SU-DHL-6 (cell line): ENCODE results near the gene IFRD2.
A peak's percentile ranks its signal among the peaks of the same experiment; 100 is the strongest.

Source experiments
- H2AFZ ChIP-seq: fragments of 200-600 bp; sonication (generic); 2 replicates; pipeline ENCODE4 v1.6.1; 2014; ENCODE audit warnings: low read depth, mild to moderate bottlenecking, moderate library complexity, mixed read lengths, antibody characterized with exemption, low read length; ENCODE audit not compliant: severe bottlenecking
- H3F3A ChIP-seq: fragments of 200-600 bp; shearing (Covaris generic); 2 replicates; pipeline ENCODE4 v1.6.0; 2016; ENCODE audit warnings: antibody characterized with exemption, mild to moderate bottlenecking; ENCODE audit not compliant: insufficient read depth
- H3K27ac ChIP-seq: fragments of 200-600 bp; sonication (generic); 2 replicates; pipeline ENCODE4 v1.5.1; 2016; ENCODE audit warnings: low read depth, mild to moderate bottlenecking, low read length, moderate library complexity, mixed read lengths
- H3K27me3 ChIP-seq: fragments of 200-600 bp; sonication (generic), shearing (Covaris generic); 2 replicates; pipeline ENCODE4 v1.6.0; 2014; ENCODE audit warnings: mild to moderate bottlenecking, low read length
- H3K36me3 ChIP-seq: fragments of 200-600 bp; sonication (generic); 2 replicates; pipeline ENCODE4 v1.6.1; 2014; ENCODE audit warnings: mild to moderate bottlenecking, low read length, mixed read lengths
- H3K4me2 ChIP-seq: fragments of 300-600, 200-600 bp; shearing (Covaris generic), sonication (generic); 2 replicates; pipeline ENCODE4 v1.6.0; 2014; ENCODE audit warnings: low read length, low read depth, mild to moderate bottlenecking; ENCODE audit not compliant: poor library complexity, severe bottlenecking
- H3K4me3 ChIP-seq: fragments of 200-600 bp; sonication (generic); 2 replicates; pipeline ENCODE4 v1.5.1; 2014; ENCODE audit warnings: antibody characterized with exemption, low read length, mild to moderate bottlenecking, mixed read lengths; ENCODE audit not compliant: insufficient read depth, poor library complexity, severe bottlenecking
- H3K79me2 ChIP-seq: fragments of 200-600 bp; sonication (generic); 2 replicates; pipeline ENCODE4 v1.6.1; 2014; ENCODE audit warnings: mild to moderate bottlenecking, low read length, moderate library complexity; ENCODE audit not compliant: insufficient read depth
- H3K9ac ChIP-seq: fragments of 200-600 bp; sonication (generic); 2 replicates; pipeline ENCODE4 v1.7.0; 2014; ENCODE audit warnings: mild to moderate bottlenecking, low read length
- H3K9me2 ChIP-seq: fragments of 200-600 bp; sonication (generic); replicated peaks from 2 replicates; pipeline ENCODE4 v1.6.1; 2014; ENCODE audit warnings: low read length; ENCODE audit not compliant: insufficient read depth
- H3K9me3 ChIP-seq: fragments of 200-600 bp; sonication (generic); 2 replicates; pipeline ENCODE4 v1.6.1; 2014; ENCODE audit warnings: low read length, mixed read lengths; ENCODE audit not compliant: insufficient read depth
- H4K20me1 ChIP-seq: fragments of 200-600 bp; sonication (generic); 2 replicates; pipeline ENCODE4 v1.6.1; 2014; ENCODE audit warnings: low read depth, mild to moderate bottlenecking, antibody characterized with exemption, low read length, moderate library complexity, mixed read lengths
- CTCF ChIP-seq: fragments of 200-600 bp; sonication (generic); IDR thresholded peaks from one replicate; pipeline ENCODE4 v1.5.1; 2017; ENCODE audit warnings: antibody characterized with exemption, mild to moderate bottlenecking, low read length, moderate library complexity; ENCODE audit not compliant: insufficient read depth, poor library complexity, severe bottlenecking
- EZH2phosphoT487 ChIP-seq: fragments of 200-600 bp; sonication (generic), shearing (Covaris generic); conservative IDR thresholded peaks from 2 replicates; pipeline ENCODE4 v1.6.1; 2018; ENCODE audit warnings: mild to moderate bottlenecking, antibody characterized with exemption, low read length, moderate library complexity, mixed read lengths

IFRD2 gene

GRCh38 chr3:50325497-50326181 lies 33.4 kb upstream of the IFRD2 start:
- peaks cover 1% of the 10 kb centered on the region; the same call in 1 of the 2 replicates for H3K36me3 ChIP-seq
- H3F3A ChIP-seq: peaks cover 12% of the 10 kb centered on the region
- no peaks in the 10 kb centered on the region for H3K27me3 ChIP-seq
- no peaks in the 10 kb centered on the region for H4K20me1 ChIP-seq
- no peaks in the 10 kb centered on the region for H3K9me2 ChIP-seq
- H3K4me3 ChIP-seq: no peak overlapping the region
- H3K9me3 ChIP-seq: no peaks in the 10 kb centered on the region
- no peak overlapping the region for H2AFZ ChIP-seq
- H3K9ac ChIP-seq: no peak overlapping the region
- no peak overlapping the region for H3K4me2 ChIP-seq
- H3K27ac ChIP-seq: no peak overlapping the region
- TF ChIP-seq CTCF: no peak
- no peak for TF ChIP-seq EZH2phosphoT487
- H3K79me2 ChIP-seq: peaks cover 13% of the 10 kb centered on the region

- TF ChIP-seq CTCF: no peak
- TF ChIP-seq EZH2phosphoT487: no peak
- Histone ChIP-seq H3K4me2 (no peak overlapping the region), H2AFZ (no peak overlapping the region), H3K36me3 (no peaks in the 10 kb centered on the region), H3F3A (peaks cover 12% of the 10 kb centered on the region), H3K79me2 (peaks cover 13% of the 10 kb centered on the region), H3K27ac (no peak overlapping the region), H3K27me3 (no peaks in the 10 kb centered on the region), H3K4me3 (no peak overlapping the region), H3K9ac (no peak overlapping the region), H4K20me1 (no peaks in the 10 kb centered on the region), H3K9me2 (no peaks in the 10 kb centered on the region), H3K9me3 (no peaks in the 10 kb centered on the region)
Measured at GRCh38 chr3:50325113-50325480, 32.9 kb upstream of the IFRD2 start.

GRCh38 chr3:50324351-50325112 lies 32.3 kb upstream of the IFRD2 start:
- Histone ChIP-seq H3K79me2 (peaks cover 13% of the 10 kb centered on the region), H3K9me3 (no peaks in the 10 kb centered on the region), H3K9me2 (no peaks in the 10 kb centered on the region), H3K4me2 (no peak overlapping the region), H3K9ac (no peak overlapping the region), H3K27ac (no peak overlapping the region), H4K20me1 (no peaks in the 10 kb centered on the region), H3K36me3 (no peaks in the 10 kb centered on the region), H3F3A (peaks cover 9% of the 10 kb centered on the region), H3K4me3 (no peak overlapping the region), H2AFZ (no peak overlapping the region), H3K27me3 (no peaks in the 10 kb centered on the region)
- TF ChIP-seq CTCF (peak; percentile 60), EZH2phosphoT487 (no peak)
